CD14-positive monocyte (primary cell): ENCODE measurements around the gene FBF1. TPM values are rescaled to one million over a fixed set of nuclear protein-coding genes. Genes with fewer than 3 reads are reported as not detected.
A peak's percentile ranks its signal among the peaks of the same experiment; 100 is the strongest.

Source experiments
- DNase-seq, 3 donors: peaks; one replicate each; pipeline ENCODE4 v3.0.0-alpha.2; 2011 to 2022
- H2AFZ ChIP-seq: 2 replicates; pipeline ENCODE4 v1.6.0; 2012; ENCODE audit warnings: mild to moderate bottlenecking, low read depth, low read length, inconsistent platforms; ENCODE audit not compliant: insufficient read depth, poor library complexity, severe bottlenecking
- H3K27ac ChIP-seq, 2 donors: 1 replicate in 1 of 2; 2 replicates in 1 of 2; pipeline ENCODE4 v1.5.1; 2012 to 2013; ENCODE audit warnings: low read length in 2 of 2, control low read depth in 1 of 2, inconsistent platforms in 1 of 2, low read depth in 1 of 2, mild to moderate bottlenecking in 1 of 2
- H3K27me3 ChIP-seq, 2 donors: one replicate each; pipeline versions ENCODE4 v1.6.0 to v1.6.1; 2011 to 2013; ENCODE audit warnings: low read length in 2 of 2; ENCODE audit not compliant: control insufficient read depth in 2 of 2, insufficient read depth in 2 of 2
- H3K36me3 ChIP-seq, 2 donors: replicated peaks in 1 of 2; 1 replicate in 1 of 2; 2 replicates in 1 of 2; pipeline versions ENCODE4 v1.5.1 to v1.6.1; 2012 to 2013; ENCODE audit warnings: low read length in 2 of 2, control low read depth in 1 of 2, inconsistent platforms in 1 of 2, mild to moderate bottlenecking in 1 of 2; ENCODE audit not compliant: insufficient read depth in 2 of 2, control insufficient read depth in 1 of 2
- H3K4me1 ChIP-seq, 2 donors: 1 replicate in 1 of 2; 2 replicates in 1 of 2; pipeline versions ENCODE4 v1.5.1 to v1.6.1; 2012 to 2013; ENCODE audit warnings: low read length in 2 of 2, control low read depth in 1 of 2, inconsistent platforms in 1 of 2, mild to moderate bottlenecking in 1 of 2, moderate library complexity in 1 of 2; ENCODE audit not compliant: insufficient read depth in 2 of 2, control insufficient read depth in 1 of 2
- H3K4me2 ChIP-seq: replicated peaks from 2 replicates; pipeline ENCODE3; 2012; ENCODE audit warnings: low read length, moderate library complexity, mild to moderate bottlenecking; ENCODE audit not compliant: poor library complexity, severe bottlenecking; ENCODE audit errors: extremely low read depth
- H3K4me3 ChIP-seq, 3 experiments: fragments of 200-600 bp in 1 of 3; sonication (generic) in 1 of 3; replicated peaks in 1 of 3; 1 replicate in 2 of 3; 2 replicates in 1 of 3; pipeline ENCODE4 v1.5.1; 2011 to 2013; ENCODE audit warnings: low read length in 3 of 3, mild to moderate bottlenecking in 3 of 3, control low read depth in 2 of 3, low read depth in 2 of 3, inconsistent platforms in 1 of 3, moderate library complexity in 1 of 3
- H3K79me2 ChIP-seq: 2 replicates; pipeline ENCODE4 v1.6.0; 2012; ENCODE audit warnings: mild to moderate bottlenecking, control low read depth, inconsistent platforms, low read length, moderate library complexity; ENCODE audit not compliant: insufficient read depth
- H3K9ac ChIP-seq: 2 replicates; pipeline ENCODE4 v1.6.0; 2017; ENCODE audit warnings: low read length, mild to moderate bottlenecking; ENCODE audit not compliant: insufficient read depth, poor library complexity, severe bottlenecking
- H3K9me3 ChIP-seq, 2 donors: replicated peaks in 1 of 2; 1 replicate in 1 of 2; 2 replicates in 1 of 2; pipeline versions ENCODE4 v1.5.1 to v1.6.1; 2012 to 2013; ENCODE audit warnings: low read length in 2 of 2, control low read depth in 1 of 2; ENCODE audit not compliant: control insufficient read depth in 1 of 2, insufficient read depth in 1 of 2
- H4K20me1 ChIP-seq: 2 replicates; pipeline ENCODE4 v1.6.0; 2012; ENCODE audit warnings: mild to moderate bottlenecking, low read length, control low read depth, moderate library complexity; ENCODE audit not compliant: insufficient read depth
- H3K27ac Mint-ChIP-seq, 7 donors: one replicate each; pipeline ENCODE4 v1.8.0; 2020; ENCODE audit warnings: mild to moderate bottlenecking in 7 of 7, mixed read lengths in 7 of 7, moderate library complexity in 6 of 7, inconsistent platforms in 2 of 7
- H3K27me3 Mint-ChIP-seq, 3 donors: one replicate each; pipeline ENCODE4 v1.8.0; 2021 to 2022; ENCODE audit warnings: low read depth in 3 of 3, mild to moderate bottlenecking in 3 of 3, mixed read lengths in 3 of 3, moderate library complexity in 3 of 3, inconsistent platforms in 1 of 3
- H3K36me3 Mint-ChIP-seq, 2 donors: one replicate each; pipeline ENCODE4 v1.8.0; 2020; ENCODE audit warnings: mixed read lengths in 2 of 2, inconsistent platforms in 1 of 2, mild to moderate bottlenecking in 1 of 2
- H3K4me1 Mint-ChIP-seq: one replicate; pipeline ENCODE4 v1.8.0; 2020; ENCODE audit warnings: mild to moderate bottlenecking, mixed read lengths
- H3K4me3 Mint-ChIP-seq, 2 donors: one replicate each; pipeline ENCODE4 v1.8.0; 2020; ENCODE audit warnings: mild to moderate bottlenecking in 2 of 2, mixed read lengths in 2 of 2, moderate library complexity in 1 of 2
- H3K9me3 Mint-ChIP-seq, 7 donors: one replicate each; pipeline ENCODE4 v1.8.0; 2020 to 2022; ENCODE audit warnings: mixed read lengths in 7 of 7, mild to moderate bottlenecking in 6 of 7, moderate library complexity in 6 of 7, inconsistent platforms in 2 of 7
- WGBS: methylation state at CpG from one replicate; pipeline ENCODE4 v1.1.5; 2013; ENCODE audit warnings: missing lambda C conversion rate; ENCODE audit not compliant: insufficient coverage; 5-methylcytosine and 5-hydroxymethylcytosine counted together
- intact Hi-C, 2 donors: fragments of 100-400 bp; cut with micrococcal nuclease; formaldehyde crosslinking; loops; one replicate each; pipeline versions ENCODE4 v1.15.0 to v1.15.1; 2023
- polyA plus RNA-seq, 3 donors: library from polyadenylated mRNA; depleted of rRNA in 1 of 3; unstranded in 2 of 3; stranded (reverse) in 1 of 3; fragments of 300-500 nt in 2 of 3; fragments of >200 nt in 1 of 3; fragmentation: Illumina TruSeq in 2 of 3; gene quantifications; 1 replicate in 2 of 3; 2 replicates in 1 of 3; pipeline ENCODE4 v1.2.3, GENCODE V29; 2012 to 2021
- TF ChIP-seq, protein P1 (sequence below): fragments of 200-600 bp; IDR thresholded peaks from one replicate; pipeline ENCODE4 v1.8.0; 2022; ENCODE audit warnings: antibody characterized with exemption, mild to moderate bottlenecking

The FBF1 gene
- polyA plus RNA-seq, 3 donors, result 0.32 to 4.4 (median 0.62) TPM

DNA sequence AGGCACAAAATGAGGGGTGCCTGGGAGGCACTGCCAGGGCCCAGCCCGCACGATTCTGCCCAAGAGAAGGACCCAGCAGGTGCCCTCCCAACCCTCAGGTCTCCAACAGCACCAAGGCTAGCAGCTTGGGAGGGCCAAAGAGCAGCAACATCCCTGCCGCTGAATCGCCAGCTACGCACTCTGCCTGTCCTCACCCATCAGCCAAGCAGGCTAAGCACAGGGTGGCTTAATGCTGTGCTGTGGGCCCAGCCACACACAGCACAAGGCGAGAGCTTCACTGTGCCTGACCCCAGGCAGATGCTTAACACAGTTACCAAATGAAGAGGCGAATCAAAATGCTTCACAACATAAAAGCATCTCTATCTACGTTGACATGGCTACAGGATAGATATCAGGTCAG is 25.6 kb downstream of the FBF1 start:
- Mint-ChIP-seq H3K27me3 (peaks cover 2 to 3% (median 2%) of the 10 kb centered on the region in 3 donors), H3K9me3 (peaks cover 0 to 2% (median 0%) of the 10 kb centered on the region in 7 donors), H3K27ac (no peak overlapping the region), H3K4me1 (peaks cover 1% of the 10 kb centered on the region), H3K36me3 (no peaks in the 10 kb centered on the region), H3K4me3 (no peak overlapping the region)
- Histone ChIP-seq H3K9me3 (no peaks in the 10 kb centered on the region), H3K79me2 (no peaks in the 10 kb centered on the region), H3K27me3 (no peaks in the 10 kb centered on the region), H3K27ac (no peak overlapping the region), H3K4me1 (no peaks in the 10 kb centered on the region), H3K9ac (no peak overlapping the region), H3K36me3 (no peaks in the 10 kb centered on the region), H3K4me3 (no peak overlapping the region), H3K4me2 (no peak overlapping the region), H4K20me1 (no peaks in the 10 kb centered on the region), H2AFZ (no peak overlapping the region)
- WGBS, result 98% methylated on average over 5 of the region's 8 CpGs
- intact Hi-C loops, result no loop called here
- no peak for DNase-seq
- TF ChIP-seq, protein P1, sequence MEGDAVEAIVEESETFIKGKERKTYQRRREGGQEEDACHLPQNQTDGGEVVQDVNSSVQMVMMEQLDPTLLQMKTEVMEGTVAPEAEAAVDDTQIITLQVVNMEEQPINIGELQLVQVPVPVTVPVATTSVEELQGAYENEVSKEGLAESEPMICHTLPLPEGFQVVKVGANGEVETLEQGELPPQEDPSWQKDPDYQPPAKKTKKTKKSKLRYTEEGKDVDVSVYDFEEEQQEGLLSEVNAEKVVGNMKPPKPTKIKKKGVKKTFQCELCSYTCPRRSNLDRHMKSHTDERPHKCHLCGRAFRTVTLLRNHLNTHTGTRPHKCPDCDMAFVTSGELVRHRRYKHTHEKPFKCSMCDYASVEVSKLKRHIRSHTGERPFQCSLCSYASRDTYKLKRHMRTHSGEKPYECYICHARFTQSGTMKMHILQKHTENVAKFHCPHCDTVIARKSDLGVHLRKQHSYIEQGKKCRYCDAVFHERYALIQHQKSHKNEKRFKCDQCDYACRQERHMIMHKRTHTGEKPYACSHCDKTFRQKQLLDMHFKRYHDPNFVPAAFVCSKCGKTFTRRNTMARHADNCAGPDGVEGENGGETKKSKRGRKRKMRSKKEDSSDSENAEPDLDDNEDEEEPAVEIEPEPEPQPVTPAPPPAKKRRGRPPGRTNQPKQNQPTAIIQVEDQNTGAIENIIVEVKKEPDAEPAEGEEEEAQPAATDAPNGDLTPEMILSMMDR, result no peak

DNA sequence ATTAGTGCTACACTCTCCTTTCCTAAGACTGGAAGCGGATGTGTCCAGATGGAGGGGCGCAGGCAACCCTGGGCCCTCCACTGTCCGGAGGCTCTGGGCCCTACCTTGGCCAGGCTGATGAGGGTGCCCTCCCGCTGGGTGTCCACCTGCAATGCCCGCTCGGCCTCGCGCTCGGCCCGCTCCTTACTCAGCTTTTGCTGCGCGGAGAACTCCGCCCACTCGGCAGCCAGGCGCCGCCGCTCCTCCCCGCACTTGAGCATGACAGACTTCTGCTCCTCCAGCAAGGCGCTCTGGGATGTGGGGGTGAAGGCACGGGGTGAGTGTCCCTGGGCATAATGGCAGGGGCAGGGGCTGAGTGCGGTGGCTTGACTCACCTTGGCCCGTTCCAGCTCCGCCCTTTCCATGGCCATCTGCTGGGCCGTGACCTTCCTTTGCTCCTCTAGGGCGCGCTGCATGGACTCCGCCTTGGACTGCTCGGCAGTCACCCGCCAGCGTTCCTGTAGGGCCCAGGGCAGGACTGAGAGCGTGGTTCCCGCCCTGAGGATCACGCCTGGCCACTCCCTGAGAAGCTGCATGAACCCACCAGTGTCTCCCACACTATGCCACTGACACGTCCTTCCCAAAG is 26.1 kb downstream of the FBF1 start:
- Mint-ChIP-seq H3K4me3 (no peak overlapping the region), H3K4me1 (peaks cover 1% of the 10 kb centered on the region), H3K9me3 (peaks cover 0 to 2% (median 0%) of the 10 kb centered on the region in 7 donors), H3K36me3 (no peaks in the 10 kb centered on the region), H3K27me3 (peaks cover 2 to 3% (median 2%) of the 10 kb centered on the region in 3 donors), H3K27ac (peak overlapping the region in 1 of 7 donors; percentile 7)
- Histone ChIP-seq H3K9me3 (no peaks in the 10 kb centered on the region), H3K27ac (no peak overlapping the region), H3K36me3 (no peaks in the 10 kb centered on the region), H3K4me2 (no peak overlapping the region), H3K79me2 (no peaks in the 10 kb centered on the region), H3K4me3 (no peak overlapping the region), H3K27me3 (no peaks in the 10 kb centered on the region), H2AFZ (no peak overlapping the region), H3K9ac (no peak overlapping the region), H4K20me1 (no peaks in the 10 kb centered on the region), H3K4me1 (no peaks in the 10 kb centered on the region)
- TF ChIP-seq, protein P1, result no peak
- WGBS, result 97% methylated on average over 26 of the region's 34 CpGs
- intact Hi-C loops, result no loop called here
- DNase-seq, result peak in 1 of 3 donors; percentile 2
